ENCODE measurements around the gene ZNF205.

DNA sequence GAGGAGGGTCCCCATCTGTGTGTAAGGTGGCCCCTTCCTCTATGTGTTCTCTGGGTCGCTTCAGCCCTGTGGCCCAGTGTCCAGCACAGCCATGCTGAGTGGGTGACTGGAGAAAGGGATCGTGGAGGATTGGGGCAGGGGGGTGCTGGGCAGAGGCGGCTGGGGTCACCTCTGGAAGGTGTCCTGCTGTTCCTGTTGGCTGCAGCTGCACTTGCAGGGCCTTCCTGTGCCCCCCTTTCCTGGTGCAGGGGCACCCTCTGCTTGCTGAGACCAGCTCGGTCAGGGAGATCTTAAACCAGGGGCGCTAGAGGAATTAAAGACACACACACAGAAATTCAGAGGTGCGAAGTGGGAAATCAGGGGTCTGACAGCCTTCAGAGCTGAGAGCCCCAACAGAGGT is 35.8 kb upstream of the ZNF205 start:
- TF ChIP-seq POLR2A (IDR thresholded peaks at IDR 0.05), result no peak
- TF ChIP-seq, protein P1, sequence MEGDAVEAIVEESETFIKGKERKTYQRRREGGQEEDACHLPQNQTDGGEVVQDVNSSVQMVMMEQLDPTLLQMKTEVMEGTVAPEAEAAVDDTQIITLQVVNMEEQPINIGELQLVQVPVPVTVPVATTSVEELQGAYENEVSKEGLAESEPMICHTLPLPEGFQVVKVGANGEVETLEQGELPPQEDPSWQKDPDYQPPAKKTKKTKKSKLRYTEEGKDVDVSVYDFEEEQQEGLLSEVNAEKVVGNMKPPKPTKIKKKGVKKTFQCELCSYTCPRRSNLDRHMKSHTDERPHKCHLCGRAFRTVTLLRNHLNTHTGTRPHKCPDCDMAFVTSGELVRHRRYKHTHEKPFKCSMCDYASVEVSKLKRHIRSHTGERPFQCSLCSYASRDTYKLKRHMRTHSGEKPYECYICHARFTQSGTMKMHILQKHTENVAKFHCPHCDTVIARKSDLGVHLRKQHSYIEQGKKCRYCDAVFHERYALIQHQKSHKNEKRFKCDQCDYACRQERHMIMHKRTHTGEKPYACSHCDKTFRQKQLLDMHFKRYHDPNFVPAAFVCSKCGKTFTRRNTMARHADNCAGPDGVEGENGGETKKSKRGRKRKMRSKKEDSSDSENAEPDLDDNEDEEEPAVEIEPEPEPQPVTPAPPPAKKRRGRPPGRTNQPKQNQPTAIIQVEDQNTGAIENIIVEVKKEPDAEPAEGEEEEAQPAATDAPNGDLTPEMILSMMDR (IDR thresholded peaks at IDR 0.05), result no peak
